Motor neuron (in vitro differentiated cells): Measurements from ENCODE around the gene HIVEP2. TPM values are rescaled to one million over a fixed set of nuclear protein-coding genes. Genes with fewer than 3 reads are reported as not detected.
A peak's percentile ranks its signal among the peaks of the same experiment; 100 is the strongest.

ENCODE experiments used
- ATAC-seq, 8 experiments: fragments of 200-7000 bp; cut with Tn5 transposase; replicated peaks in 6 of 8; 2 replicates each; pipeline ENCODE4 v1.8.0; 2021; ENCODE audit warnings: mild to moderate bottlenecking in 8 of 8, moderate library complexity in 8 of 8
- H3K27ac ChIP-seq, 2 donors: fragments of 250-450 bp; sonication (Bioruptor Pico); 2 replicates each; pipeline ENCODE4 v1.9.0; 2021; ENCODE audit warnings: antibody characterized with exemption in 2 of 2, mild to moderate bottlenecking in 2 of 2, moderate library complexity in 1 of 2
- H3K4me1 ChIP-seq, 2 donors: fragments of 250-450 bp; sonication (Bioruptor Pico); replicated peaks in 1 of 2; 2 replicates each; pipeline ENCODE4 v1.6.1; 2021; ENCODE audit warnings: antibody characterized with exemption in 2 of 2, mild to moderate bottlenecking in 2 of 2, moderate library complexity in 1 of 2
- H3K4me3 ChIP-seq, 5 donors: fragments of 250-450 bp; sonication (Bioruptor Pico); 2 replicates each; pipeline ENCODE4 v1.9.0; 2021; ENCODE audit warnings: antibody characterized with exemption in 5 of 5, mild to moderate bottlenecking in 5 of 5, moderate library complexity in 4 of 5
- WGBS, 10 experiments: fragments of 450-650 bp; shearing (Covaris generic); methylation state at CpG; one replicate each; pipeline ENCODE4 v1.0.0; 2022; 5-methylcytosine and 5-hydroxymethylcytosine counted together
- in situ Hi-C, 9 experiments: fragments of 400-800 bp; cut with MboI; loops; one replicate each; pipeline ENCODE4 v1.15.0; 2021; ENCODE audit warnings: low sequenced_read_pairs in 9 of 9, low pct_unique_long_range_greater_than_20kb in 2 of 9; ENCODE audit not compliant: unreplicated experiment in 9 of 9
- total RNA-seq, 8 experiments: library from RNA; unstranded; fragments of 300-600 nt; gene quantifications; 2 replicates each; pipeline versions ENCODE4 v1.2.3 to v1.2.4, GENCODE V29; 2022

HIVEP2 gene
- total RNA-seq, 8 experiments from 2014 or later, result 10.3 to 37.7 (median 13.5) TPM

GRCh38 chr6:142860498-142860897 is 84.5 kb downstream of the HIVEP2 start:
- in situ Hi-C loops, result no loop called here
- Histone ChIP-seq H3K4me3 (no peak overlapping the region), H3K4me1 (peaks cover 25 to 36% of the 10 kb centered on the region in 2 donors), H3K27ac (no peak overlapping the region)
- ATAC-seq, result no peak
- 93 to 100% (median 100%) methylated on average over 1 to 4 of the region's 6 CpGs; no CpG with 5 or more reads in 1 of the 10 experiments for WGBS, 10 experiments

- Histone ChIP-seq H3K4me3 (no peak overlapping the region), H3K4me1 (peaks cover 28 to 34% of the 10 kb centered on the region in 2 donors), H3K27ac (no peak overlapping the region)
- in situ Hi-C loops, result no loop called here
- ATAC-seq, result peak in 5 of 8 experiments; percentile 49 to 81 (median 74)
- WGBS, 10 experiments, result 20 to 100% (median 48%) methylated on average over 1 to 6 of the region's 9 CpGs; no CpG with 5 or more reads in 4 of the 10 experiments
These were observed 87.0 kb downstream of the HIVEP2 start for GRCh38 chr6:142857796-142858555.

GRCh38 chr6:142857233-142857761 is 87.7 kb downstream of the HIVEP2 start:
- ATAC-seq, result no peak
- 33 to 100% (median 71%) methylated on average over 1 to 7 of the region's 7 CpGs for WGBS, 10 experiments
- no peak overlapping the region for H3K27ac ChIP-seq
- no peak overlapping the region for H3K4me3 ChIP-seq
- in situ Hi-C loops, result no loop called here
- peaks cover 28 to 34% of the 10 kb centered on the region in 2 donors for H3K4me1 ChIP-seq

GRCh38 chr6:142856624-142857232 is 88.2 kb downstream of the HIVEP2 start:
- ATAC-seq, result no peak
- in situ Hi-C loops, result no loop called here
- Histone ChIP-seq H3K4me3 (no peak overlapping the region), H3K4me1 (peaks cover 28 to 34% of the 10 kb centered on the region in 2 donors), H3K27ac (no peak overlapping the region)
- whole genome bisulfite sequencing, 10 experiments, result 65 to 98% (median 80%) methylated on average over 1 to 6 of the region's 6 CpGs

GRCh38 chr6:142855893-142856623 is 88.9 kb downstream of the HIVEP2 start:
- in situ Hi-C loops, result no loop called here
- H3K4me1 ChIP-seq, result peaks cover 28 to 41% of the 10 kb centered on the region in 2 donors
- peak in 3 of 8 experiments; percentile 34 to 47 (median 47) for ATAC-seq
- H3K4me3 ChIP-seq, result no peak overlapping the region
- H3K27ac ChIP-seq, result no peak overlapping the region
- WGBS, 10 experiments, result 86 to 100% (median 95%) methylated on average over 1 to 5 of the region's 5 CpGs

GRCh38 chr6:142854589-142855488 is 90.1 kb downstream of the HIVEP2 start:
- Histone ChIP-seq H3K4me3 (no peak overlapping the region), H3K27ac (no peak overlapping the region), H3K4me1 (peaks cover 28 to 49% of the 10 kb centered on the region in 2 donors)
- 87 to 100% (median 96%) methylated on average over 2 to 10 of the region's 12 CpGs for WGBS, 10 experiments
- no peak for ATAC-seq
- in situ Hi-C loops, result no loop called here

GRCh38 chr6:142853244-142854180 is 91.5 kb downstream of the HIVEP2 start:
- in situ Hi-C loops, result no loop called here
- H3K4me3 ChIP-seq, result no peak overlapping the region
- peaks cover 28 to 49% of the 10 kb centered on the region in 2 donors for H3K4me1 ChIP-seq
- peak in 6 of 8 experiments; percentile 23 to 67 (median 46) for ATAC-seq
- 71 to 95% (median 87%) methylated on average over 2 to 6 of the region's 6 CpGs for WGBS, 10 experiments
- no peak overlapping the region for H3K27ac ChIP-seq

- no peak for ATAC-seq
- Histone ChIP-seq H3K4me1 (peaks cover 22 to 39% of the 10 kb centered on the region in 2 donors), H3K4me3 (no peak overlapping the region), H3K27ac (no peak overlapping the region)
- in situ Hi-C loops, result no loop called here
- 30 to 100% (median 72%) methylated on average over 1 to 2 of the region's 2 CpGs for WGBS, 10 experiments
These were observed 93.4 kb downstream of the HIVEP2 start for GRCh38 chr6:142851601-142852000.

- 31 to 83% (median 65%) methylated on average over 2 to 3 of the region's 3 CpGs; no CpG with 5 or more reads in 3 of the 10 experiments for WGBS, 10 experiments
- in situ Hi-C loops, result no loop called here
- Histone ChIP-seq H3K4me3 (no peak overlapping the region), H3K27ac (no peak overlapping the region), H3K4me1 (peaks cover 22 to 40% of the 10 kb centered on the region in 2 donors)
- no peak for ATAC-seq
These were observed 94.1 kb downstream of the HIVEP2 start for GRCh38 chr6:142850679-142851423.

- 83 to 98% (median 88%) methylated on average over 1 to 3 of the region's 3 CpGs; no CpG with 5 or more reads in 2 of the 10 experiments for WGBS, 10 experiments
- Histone ChIP-seq H3K4me1 (peaks cover 38 to 43% of the 10 kb centered on the region in 2 donors), H3K27ac (no peak overlapping the region), H3K4me3 (no peak overlapping the region)
- in situ Hi-C loops, result no loop called here
- no peak for ATAC-seq
These were observed 96.0 kb downstream of the HIVEP2 start for GRCh38 chr6:142848976-142849375.

- ATAC-seq, result no peak
- in situ Hi-C loops, result no loop called here
- H3K27ac ChIP-seq, result no peak overlapping the region
These were observed 96.8 kb downstream of the HIVEP2 start for GRCh38 chr6:142848156-142848555.

More at GRCh38 chr6:142848156-142848555, 96.8 kb downstream of the HIVEP2 start:
- Histone ChIP-seq H3K4me1 (peaks cover 40 to 43% of the 10 kb centered on the region in 2 donors), H3K4me3 (no peak overlapping the region)
